GM18499 (cell line): ENCODE data around the gene AGA.

ENCODE experiments used
- ATAC-seq: cut with Tn5 transposase; IDR thresholded peaks from one replicate; pipeline ENCODE4 v1.9.1; 2021; ENCODE audit warnings: moderate number of reproducible peaks; ENCODE audit not compliant: insufficient read depth, unreplicated experiment

The AGA gene

DNA sequence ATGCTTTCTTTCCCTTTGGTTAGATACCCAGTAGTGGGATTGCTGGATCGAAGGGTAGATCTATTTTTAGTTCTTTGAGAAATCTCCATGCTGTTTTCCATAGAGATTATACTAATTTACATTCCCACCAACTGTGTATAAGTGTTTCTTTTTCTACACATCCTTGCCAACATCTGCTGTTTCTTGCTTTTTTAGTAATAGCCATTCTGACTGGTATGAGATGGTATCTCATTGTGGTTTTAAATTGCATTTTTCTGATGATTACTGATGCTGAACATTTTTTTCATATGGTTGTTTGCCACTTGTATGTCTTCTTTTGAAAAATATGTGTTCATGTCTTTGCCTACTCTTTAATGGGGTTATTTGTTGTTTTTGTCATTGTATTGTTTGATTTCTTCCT, 6.6 kb upstream of the AGA start:
- no peak for ATAC-seq

DNA sequence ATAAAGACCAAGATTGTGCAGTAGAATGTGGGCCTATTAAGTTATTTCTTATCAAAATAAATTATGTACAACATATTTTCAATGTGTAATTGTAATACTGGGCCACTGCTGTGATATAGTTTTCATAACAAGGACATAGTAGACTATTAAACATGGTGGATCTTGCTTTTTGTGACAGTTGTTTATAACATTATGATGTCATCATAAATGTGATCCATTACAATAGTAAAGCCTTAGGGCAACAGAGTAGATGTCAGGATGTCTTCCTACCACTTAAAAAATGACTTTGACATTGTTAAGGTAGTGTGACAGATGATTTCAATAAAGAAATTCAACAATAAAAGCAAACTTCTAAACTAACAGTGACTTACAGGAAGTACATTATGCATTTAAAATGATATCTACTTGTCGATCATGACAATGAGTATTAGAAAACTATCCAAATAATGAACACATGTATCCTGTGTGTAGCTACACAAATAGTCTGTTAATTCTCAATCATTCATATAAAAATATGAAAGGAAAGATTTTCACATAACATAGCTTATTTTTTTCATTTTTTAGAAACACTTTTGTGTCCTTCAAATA, 5.3 kb upstream of the AGA start:
- ATAC-seq = no peak

DNA sequence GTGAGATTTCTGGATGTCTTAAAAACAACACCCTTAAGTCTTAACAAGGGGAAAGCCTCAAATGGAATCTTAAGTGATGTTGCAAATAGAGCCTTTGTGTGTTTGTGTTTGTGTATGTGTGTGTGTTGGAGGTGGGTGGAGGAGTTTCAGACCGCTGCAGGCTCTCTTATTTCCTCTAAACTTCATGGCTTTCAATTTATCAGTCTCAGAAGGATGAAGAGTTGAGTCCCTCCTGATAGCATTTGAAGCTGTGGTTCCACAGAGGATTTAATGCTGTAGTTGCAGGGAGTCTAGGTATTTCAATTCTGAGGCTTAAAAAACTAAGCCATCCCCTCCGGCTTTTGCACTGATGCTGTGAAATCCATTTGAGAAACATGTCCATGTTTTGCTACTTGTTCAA, 4.3 kb upstream of the AGA start:
- ATAC-seq = no peak

DNA sequence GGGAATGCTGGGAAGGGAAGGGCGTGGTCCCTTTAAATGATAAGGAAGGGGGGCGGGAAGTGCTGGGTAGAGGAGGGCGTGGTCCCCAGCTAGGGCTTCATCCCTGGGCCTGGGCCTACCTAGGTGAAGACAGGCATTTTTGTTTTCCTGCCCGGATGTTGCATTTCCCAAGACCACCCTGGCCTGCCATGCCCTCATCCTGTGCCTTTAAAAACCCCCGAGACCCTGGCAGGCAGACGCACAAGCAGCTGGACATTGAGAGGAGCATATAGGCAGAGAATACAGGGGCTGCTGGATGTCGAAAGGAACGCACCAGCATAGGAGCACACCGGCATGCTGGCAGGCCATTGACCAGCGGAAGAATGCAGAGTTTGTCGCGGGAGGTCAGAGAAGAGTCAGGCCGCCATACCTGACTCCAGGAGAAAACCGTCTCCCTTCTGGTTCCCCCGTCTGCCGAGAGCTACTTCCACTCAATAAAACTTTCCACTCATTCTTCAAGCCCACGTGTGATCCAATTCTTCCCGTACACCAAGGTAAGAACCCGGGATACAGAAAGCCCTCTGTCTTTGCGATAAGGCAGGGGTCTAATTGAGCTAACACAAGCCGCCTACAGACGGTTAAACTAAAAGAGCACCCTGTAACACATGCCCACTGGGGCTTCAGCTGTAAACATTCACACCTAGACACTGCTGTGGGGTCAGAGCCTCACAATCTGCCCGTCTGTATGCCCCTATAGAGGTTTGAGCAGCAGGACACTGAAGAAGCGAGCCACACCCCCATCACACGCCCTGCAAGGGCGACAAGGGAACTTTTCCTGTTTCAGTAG, 2.9 kb upstream of the AGA start:
- no peak for ATAC-seq

DNA sequence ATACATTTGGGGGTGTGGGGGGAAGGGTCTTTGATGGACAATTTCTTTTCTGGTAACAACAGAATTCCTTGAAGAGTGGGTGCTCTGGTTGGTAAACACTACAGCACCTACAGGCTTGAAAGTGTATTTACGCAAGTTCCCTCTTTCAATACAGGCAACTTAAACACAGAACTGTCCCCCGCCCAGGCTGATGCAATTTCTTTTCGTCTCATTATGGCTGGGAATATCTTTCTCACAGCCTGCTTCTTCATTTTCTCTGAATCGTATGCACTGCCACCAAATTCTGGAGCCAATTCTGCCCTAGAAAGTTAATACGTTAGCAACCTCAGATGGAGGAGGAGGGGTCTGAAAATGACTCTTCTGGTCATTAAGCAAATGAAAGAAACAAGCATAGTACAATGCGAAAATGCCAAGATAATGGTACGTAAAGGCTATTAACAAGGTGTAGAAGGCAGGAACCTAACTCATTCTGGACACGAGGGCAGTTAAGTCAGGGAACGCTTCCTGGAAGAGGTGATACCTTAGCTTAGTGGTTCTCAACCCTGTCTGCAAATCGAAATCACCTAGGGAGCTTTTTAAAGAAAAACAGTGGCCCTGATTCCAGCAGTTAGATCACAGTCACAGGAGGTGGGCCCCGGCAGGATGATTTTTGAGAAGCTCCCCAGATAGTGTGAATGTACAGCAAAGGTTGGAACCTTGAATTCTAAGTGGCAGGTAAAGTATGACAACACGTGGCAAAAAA, 1.0 kb downstream of the AGA start:
- peak; percentile 25 for ATAC-seq

DNA sequence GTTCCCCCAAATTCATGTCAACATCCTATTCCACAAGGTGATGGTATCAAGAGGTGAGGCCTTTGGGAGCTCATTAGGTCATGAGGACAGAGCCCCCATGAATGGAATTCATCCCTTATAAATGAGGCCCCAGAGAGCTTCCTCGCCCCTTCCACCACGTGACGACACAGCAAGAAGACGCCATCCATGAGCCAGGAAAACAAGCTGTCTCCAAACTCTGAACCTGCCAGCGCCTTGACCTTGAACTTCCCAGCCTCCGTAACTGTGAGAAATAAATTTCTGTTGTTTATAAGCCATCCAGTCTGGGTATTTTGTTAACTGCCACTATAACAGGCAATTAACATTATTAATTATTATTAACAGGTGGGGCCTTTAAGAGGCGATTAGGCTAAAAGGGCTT, 5.8 kb downstream of the AGA start:
- no peak for ATAC-seq

DNA sequence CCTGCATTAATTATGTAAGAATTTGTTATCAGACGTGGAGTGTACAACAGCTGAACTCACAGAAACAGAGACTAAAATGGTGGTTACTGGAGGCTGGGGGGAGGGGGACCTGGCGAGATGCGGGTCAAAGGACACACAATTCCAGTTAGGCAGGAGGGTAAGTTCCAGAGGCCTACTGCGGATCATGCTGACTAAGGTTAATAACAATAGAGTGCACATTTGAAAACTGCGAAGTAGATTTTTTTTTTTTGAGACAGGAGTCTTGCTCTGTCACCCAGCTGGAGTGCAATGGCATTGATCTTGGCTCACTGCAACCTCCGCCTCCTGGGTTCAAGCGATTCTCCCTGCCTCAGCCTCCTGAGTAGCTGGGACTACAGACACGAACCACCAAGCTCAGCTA, 7.6 kb downstream of the AGA start:
- no peak for ATAC-seq

DNA sequence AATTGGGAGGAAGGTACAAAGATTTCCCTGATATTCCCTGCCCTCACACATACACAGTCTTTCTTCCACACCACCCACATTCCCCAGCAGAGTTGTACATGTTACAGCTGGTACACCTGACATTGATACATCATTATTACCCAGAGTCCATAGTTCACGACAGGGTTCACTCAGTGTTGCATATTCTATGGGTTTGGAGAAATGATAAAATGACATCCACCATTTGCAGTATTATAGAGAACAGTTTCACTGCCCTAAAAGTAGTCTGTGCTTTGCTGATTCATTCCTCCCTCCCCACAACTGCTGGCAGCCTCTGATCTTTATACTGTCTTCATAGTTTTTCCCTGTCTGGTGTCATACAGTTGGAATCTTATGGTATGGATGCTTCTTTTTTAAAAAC, 15.0 kb downstream of the AGA start:
- no peak for ATAC-seq

DNA sequence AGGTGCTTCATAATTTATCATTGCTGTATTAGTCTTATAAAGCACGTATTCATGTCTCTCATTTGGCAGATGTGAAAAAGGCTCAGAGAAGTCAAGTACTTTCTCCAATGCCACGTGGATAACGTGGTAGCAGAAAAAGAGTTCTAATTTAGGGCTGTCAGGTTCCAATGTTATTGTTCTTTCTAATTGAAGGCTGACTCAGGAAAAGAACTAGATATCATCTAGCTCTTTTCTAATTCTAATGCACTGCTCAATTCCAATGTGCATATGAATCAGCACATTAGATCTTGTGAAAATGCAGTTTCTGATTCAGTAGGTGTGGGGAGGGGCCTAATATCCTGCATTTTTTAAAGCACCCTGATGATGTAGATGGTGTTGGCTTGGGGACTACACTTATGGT, 22.8 kb downstream of the AGA start:
- ATAC-seq = no peak

DNA sequence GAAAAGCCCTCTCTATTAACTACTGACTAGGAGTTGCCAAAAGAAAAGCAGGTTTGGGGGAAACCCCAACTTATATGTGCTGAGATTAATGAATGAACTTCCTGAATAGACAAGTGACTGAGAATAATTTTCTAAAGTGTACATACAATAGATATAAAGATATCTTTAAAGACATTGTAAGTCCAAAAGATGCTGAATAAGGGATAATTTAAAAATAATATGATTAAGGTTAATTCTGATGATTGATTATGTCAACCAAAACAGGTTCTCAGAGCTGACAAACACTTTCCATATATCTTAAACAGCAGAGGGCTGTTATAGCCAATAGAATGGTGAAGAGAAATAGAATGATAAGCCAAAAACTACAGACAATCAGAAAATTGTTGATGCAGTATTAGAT, 28.6 kb downstream of the AGA start:
- ATAC-seq = no peak

DNA sequence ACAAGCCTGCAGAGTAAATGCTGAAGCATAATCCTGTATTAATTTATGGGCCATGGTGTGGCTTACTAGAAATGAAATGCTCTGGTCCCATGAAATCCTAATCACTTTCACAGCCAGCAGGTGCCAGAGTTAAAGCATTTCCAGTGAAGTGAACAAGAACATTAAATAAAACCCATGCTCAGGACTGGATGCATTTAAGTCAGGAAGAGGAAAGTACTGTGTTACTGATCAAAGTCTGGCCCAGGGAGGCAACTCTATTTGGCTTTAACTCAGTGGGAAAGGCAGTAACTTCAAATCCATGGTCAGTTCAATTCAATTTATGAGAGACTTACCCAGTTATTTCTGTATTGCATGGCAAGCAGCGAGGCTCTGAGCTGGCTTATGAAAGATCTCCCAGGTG, 29.2 kb downstream of the AGA start:
- ATAC-seq = no peak

DNA sequence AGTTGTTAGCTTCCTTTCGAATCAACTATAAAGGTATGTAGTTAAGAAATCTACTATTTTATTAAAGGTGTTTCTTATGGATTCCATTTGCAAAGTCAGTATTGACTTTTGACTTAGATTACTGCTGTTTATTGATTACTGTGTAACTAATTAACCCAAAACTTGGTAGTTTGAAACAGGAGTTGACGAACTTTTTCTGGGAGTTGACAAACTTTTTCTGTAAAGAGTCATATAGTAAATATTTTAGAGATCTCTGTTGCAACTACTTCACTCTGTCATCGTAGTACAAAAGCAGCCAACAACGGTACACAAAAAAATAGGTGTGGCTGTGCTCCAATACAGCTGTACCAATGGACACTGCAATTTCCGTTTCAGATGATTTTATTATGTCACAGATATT, 30.2 kb downstream of the AGA start:
- no peak for ATAC-seq

DNA sequence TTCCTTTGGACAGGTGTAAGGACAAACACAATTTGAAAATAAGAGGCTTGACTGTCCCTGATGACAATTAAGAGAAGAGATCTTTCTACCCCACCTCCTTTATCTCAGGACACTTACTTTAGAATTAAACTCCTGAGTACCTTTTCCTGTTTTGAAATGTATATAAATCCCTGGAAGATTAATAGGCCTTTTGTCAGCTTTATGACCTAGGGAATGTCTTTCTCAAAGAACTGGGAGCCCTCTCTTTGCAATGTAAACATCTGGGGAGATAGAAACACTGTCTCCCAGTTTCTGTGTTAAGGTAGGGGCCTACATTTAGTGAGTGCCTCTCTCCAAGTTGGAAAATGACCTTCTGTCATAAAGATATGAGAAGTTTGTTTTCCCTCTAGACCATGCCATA, 31.7 kb downstream of the AGA start:
- ATAC-seq = no peak

DNA sequence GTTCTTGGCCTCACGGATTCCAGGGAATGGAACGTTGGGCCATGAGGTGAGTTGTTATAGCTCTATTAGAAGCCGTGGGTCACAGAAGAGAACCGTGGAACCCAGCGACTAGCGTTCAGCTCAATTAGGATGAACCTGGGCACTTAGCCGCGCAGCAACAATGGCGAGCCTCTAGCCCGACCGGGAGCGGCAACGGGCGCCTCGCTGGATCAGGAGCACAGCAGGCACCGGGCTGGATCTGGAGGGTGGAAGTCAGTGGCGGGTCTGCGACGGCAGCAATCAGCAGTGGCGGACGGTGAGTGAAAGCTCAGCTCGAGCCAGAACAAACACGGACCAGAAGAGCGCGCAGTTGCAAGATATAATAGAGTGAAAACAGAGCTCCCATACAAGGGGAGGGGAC, 34.2 kb downstream of the AGA start:
- no peak for ATAC-seq

DNA sequence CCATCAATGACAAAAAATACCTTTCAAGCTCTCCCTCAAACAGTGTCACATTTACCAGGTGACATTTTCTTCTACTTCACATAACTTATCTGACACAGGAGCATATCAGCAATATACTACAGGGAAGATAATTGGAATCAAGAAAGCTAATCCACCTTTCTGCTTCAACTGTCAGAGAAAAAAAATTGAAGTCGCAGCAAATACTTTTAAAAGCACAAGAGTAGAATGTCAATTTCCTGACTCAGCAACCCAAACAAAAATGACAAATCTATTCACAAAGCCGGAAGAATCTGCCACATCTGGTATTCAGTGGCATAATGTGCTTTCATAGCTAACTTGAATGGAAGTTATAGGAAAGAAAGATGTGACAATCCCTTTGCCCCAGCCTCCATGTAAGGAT, 36.7 kb downstream of the AGA start:
- ATAC-seq = no peak

DNA sequence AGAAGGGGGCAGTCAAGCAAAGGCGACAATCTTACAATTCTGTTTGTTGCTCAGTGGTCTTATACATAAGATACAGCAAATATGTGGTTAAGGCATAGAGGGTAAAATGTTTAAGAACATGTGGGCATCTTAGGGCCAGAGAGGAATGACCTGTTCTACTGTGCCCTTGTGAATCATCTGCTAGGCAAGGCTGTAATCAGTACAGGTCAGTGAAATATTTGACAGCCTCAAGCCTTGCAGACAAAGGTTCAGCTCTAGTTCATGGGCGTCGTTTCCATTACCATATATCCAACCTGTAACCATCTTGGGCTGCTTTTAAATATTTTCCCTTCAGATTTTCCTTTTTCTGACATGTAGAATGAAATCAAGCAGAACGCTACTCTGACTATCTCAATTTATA, 37.3 kb downstream of the AGA start:
- ATAC-seq = no peak

DNA sequence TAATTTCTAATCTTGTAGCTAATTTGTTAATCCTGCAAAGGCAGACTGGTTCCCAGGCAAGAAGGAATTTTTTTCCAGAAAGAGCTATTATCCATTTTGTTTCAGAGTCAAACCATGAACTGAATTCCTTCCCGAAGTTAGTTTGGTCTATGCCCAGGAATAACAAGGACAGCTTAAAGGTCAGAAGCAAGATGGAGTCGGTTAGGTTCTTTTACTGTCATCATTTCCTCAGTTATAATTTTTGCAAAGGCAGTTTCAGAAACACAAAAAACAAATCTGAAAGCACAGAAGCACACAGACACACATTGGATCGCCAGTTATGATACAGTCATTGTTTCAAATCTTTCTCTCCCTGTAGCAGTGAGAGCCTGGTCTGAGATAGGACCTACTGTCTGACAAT, 37.9 kb downstream of the AGA start:
- ATAC-seq = no peak

DNA sequence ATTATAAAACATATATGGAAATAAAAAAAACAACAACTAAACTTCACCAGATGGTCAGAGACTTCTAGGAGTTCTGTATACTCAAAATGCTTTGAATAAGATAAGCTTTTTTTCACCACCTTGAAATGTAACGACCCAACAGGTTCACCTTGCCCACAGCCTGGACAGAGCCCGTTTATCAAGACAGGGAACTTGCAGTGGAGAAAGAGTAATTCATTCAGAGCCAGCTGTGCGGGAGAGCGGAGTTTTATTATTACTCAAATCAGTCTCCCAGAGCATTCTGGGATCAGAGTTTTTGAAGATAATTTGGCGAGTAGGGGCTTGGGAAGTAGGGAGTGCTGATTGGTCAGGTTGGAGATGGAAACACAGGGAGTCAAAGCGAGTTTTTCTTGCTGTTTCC, 38.5 kb downstream of the AGA start:
- no peak for ATAC-seq

DNA sequence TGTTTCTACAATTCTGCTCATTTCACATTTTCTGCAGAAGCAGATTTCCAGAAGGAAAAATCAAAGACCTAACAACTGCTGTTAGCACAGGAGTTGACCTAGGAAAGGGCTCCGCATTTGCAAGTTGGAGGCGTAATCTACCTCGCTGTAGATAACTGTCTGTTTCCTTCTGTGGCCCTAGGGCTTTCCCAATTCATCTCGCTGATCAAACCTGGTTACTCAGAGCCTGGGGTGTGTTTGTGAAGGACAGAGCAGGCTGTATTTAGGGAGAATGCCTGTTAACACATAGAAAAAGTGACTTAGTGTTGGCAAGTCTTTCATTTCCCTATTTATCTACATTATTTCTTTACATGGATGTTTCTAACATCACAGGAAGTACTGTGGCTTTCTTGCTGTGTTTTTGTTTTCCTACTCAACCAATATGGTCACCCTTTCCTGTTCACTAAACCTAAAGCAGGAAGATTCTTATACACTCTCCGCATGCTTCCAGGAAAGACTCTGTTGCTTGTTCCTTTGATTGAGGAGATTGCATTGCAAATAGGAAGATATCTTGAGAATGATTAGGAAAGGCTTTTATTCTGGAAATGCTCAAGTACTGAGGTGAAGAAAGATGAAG, 40.5 kb downstream of the AGA start:
- ATAC-seq = no peak

DNA sequence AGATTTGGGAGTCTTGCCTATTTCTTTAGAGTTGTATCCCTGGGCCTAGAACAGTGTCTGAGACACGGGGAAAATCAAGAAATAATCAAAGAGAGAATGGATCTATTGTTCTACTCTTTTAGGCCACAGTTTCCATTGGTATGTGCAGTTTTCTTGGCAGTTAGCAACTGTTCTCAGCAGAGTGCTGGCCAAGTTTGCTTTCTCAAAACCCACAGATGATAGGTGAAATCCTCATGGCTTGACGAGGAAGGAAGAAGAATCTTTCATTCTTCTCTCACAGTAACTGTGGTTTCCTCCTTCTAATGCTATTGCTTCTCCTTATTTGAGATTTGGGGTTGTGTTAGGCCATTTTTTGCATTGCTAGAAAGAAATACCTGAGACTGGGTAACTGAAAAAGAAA, 42.2 kb downstream of the AGA start:
- no peak for ATAC-seq

DNA sequence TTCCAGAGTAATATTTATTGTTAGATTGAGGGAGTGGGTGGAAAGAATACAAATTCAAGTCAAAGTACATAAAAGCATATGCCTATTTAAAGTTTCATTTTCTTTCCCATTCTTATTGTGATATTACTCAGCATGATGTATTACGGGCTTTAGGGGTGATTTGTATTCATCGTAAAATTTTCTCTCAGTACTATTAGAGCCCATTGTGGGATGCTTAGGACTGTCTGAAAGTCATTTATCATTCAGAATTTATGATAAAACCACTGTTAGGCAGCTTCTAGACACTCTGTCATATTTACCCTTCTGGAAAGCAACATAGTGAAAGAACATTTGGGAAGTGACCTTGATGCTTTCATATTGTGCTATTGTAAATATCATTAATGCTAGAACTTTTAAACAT, 45.9 kb downstream of the AGA start:
- no peak for ATAC-seq
